ENCODE results near the gene PTTG2. TPM values are rescaled to one million over a fixed set of nuclear protein-coding genes. Genes with fewer than 3 reads are reported as not detected.
A peak's percentile ranks its signal among the peaks of the same experiment; 100 is the strongest.

The PTTG2 gene
- total and polyA plus RNA-seq, 4 donors: 0.28 TPM; not detected in 3

DNA sequence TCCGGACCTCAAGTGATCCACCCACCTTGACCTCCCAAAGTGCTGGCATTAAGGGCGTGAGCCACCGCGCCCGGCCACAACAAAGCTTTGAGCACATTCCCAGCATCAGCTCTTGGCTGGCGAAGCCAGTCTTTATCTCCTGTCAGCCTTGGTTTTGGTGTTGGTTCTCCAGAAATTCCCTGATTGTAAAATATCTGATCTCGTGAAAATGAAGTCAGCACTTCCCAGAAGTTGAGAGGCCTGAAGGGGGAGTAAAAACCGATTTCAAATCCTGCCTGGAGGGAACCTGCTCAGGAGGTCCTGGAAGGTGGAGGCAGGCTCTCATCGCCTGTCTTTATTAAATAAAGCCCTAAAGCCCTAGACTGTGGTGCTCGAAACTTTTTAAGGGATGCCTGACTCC, 33.6 kb downstream of the PTTG2 start:
- peaks cover 15% of the 10 kb centered on the region for H3K4me1 ChIP-seq (ENCODE audit: control insufficient read depth, insufficient read depth, low read length)
- no peaks in the 10 kb centered on the region for H3K36me3 ChIP-seq (ENCODE audit: control insufficient read depth, insufficient read depth, low read length)
- no peaks in the 10 kb centered on the region for H3K27me3 ChIP-seq (ENCODE audit: control insufficient read depth, insufficient read depth, low read length)
- 70% methylated on average over 6 of the region's 10 CpGs for whole genome bisulfite sequencing (ENCODE audit: insufficient coverage)
- no peak for DNase-seq (ENCODE audit: low read depth in 4 of 6, low spot score in 6 of 6)
- no peak overlapping the region for H3K4me3 ChIP-seq (ENCODE audit: low read depth, low read length)
- H3K27ac ChIP-seq (ENCODE audit: low read depth, low read length): no peak overlapping the region
- H3K9me3 ChIP-seq (ENCODE audit: control insufficient read depth, insufficient read depth, low read length): no peaks in the 10 kb centered on the region

GRCh38 chr4:37994569-37994968, 34.4 kb downstream of the PTTG2 start:
- H3K27ac ChIP-seq (ENCODE audit: low read depth, low read length): peak overlapping the region; percentile 54

GRCh38 chr4:37995299-37995821, 35.2 kb downstream of the PTTG2 start:
- Histone ChIP-seq H3K27me3 (ENCODE audit: control insufficient read depth, insufficient read depth, low read length) (no peaks in the 10 kb centered on the region), H3K9me3 (ENCODE audit: control insufficient read depth, insufficient read depth, low read length) (no peaks in the 10 kb centered on the region), H3K4me3 (ENCODE audit: low read depth, low read length) (no peak overlapping the region), H3K27ac (ENCODE audit: low read depth, low read length) (no peak overlapping the region), H3K36me3 (ENCODE audit: control insufficient read depth, insufficient read depth, low read length) (no peaks in the 10 kb centered on the region), H3K4me1 (ENCODE audit: control insufficient read depth, insufficient read depth, low read length) (peaks cover 10% of the 10 kb centered on the region)
- DNase-seq (ENCODE audit: low read depth in 4 of 6, low spot score in 6 of 6): no peak
- WGBS (ENCODE audit: insufficient coverage): 89% methylated on average over 3 of the region's 5 CpGs

More at GRCh38 chr4:37994569-37994968, 34.4 kb downstream of the PTTG2 start:
- Histone ChIP-seq H3K4me1 (ENCODE audit: control insufficient read depth, insufficient read depth, low read length) (peaks cover 12% of the 10 kb centered on the region), H3K27me3 (ENCODE audit: control insufficient read depth, insufficient read depth, low read length) (no peaks in the 10 kb centered on the region), H3K9me3 (ENCODE audit: control insufficient read depth, insufficient read depth, low read length) (no peaks in the 10 kb centered on the region), H3K4me3 (ENCODE audit: low read depth, low read length) (no peak overlapping the region), H3K36me3 (ENCODE audit: control insufficient read depth, insufficient read depth, low read length) (no peaks in the 10 kb centered on the region)
- 38% methylated on average over 1 of the region's 3 CpGs for WGBS (ENCODE audit: insufficient coverage)
- DNase-seq (ENCODE audit: low read depth in 4 of 6, low spot score in 6 of 6): peak in 1 of 6 donors; percentile 49

GRCh38 chr4:37995981-37996775, 36.0 kb downstream of the PTTG2 start:
- Histone ChIP-seq H3K4me3 (ENCODE audit: low read depth, low read length) (no peak overlapping the region), H3K9me3 (ENCODE audit: control insufficient read depth, insufficient read depth, low read length) (no peaks in the 10 kb centered on the region), H3K4me1 (ENCODE audit: control insufficient read depth, insufficient read depth, low read length) (peaks cover 10% of the 10 kb centered on the region), H3K27me3 (ENCODE audit: control insufficient read depth, insufficient read depth, low read length) (no peaks in the 10 kb centered on the region), H3K36me3 (ENCODE audit: control insufficient read depth, insufficient read depth, low read length) (no peaks in the 10 kb centered on the region), H3K27ac (ENCODE audit: low read depth, low read length) (no peak overlapping the region)
- DNase-seq (ENCODE audit: low read depth in 4 of 6, low spot score in 6 of 6): no peak
- WGBS (ENCODE audit: insufficient coverage): 100% methylated on average over 2 of the region's 7 CpGs

DNA sequence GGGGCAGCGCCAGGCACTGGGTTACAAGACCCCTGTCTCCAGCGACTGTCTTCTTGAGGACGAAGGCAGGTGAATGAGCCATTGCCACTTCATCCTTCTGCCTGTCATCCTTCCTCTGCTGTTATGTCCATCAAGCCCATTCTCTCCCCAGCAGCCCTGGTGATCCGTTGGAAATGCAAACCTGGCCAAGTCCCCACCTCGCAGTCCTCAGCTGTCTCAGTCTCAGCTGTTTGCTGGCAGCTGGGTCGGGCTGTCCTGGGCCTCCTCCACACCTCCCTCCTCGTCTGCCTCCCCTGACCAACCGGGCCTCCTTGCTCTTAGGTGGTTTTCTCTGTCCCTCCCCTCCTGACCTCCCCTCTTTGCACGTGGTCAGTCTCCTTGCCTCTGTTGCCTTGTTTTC, 38.0 kb downstream of the PTTG2 start:
- Histone ChIP-seq H3K27ac (ENCODE audit: low read depth, low read length) (no peak overlapping the region), H3K36me3 (ENCODE audit: control insufficient read depth, insufficient read depth, low read length) (no peaks in the 10 kb centered on the region), H3K27me3 (ENCODE audit: control insufficient read depth, insufficient read depth, low read length) (no peaks in the 10 kb centered on the region), H3K4me1 (ENCODE audit: control insufficient read depth, insufficient read depth, low read length) (peaks cover 10% of the 10 kb centered on the region), H3K9me3 (ENCODE audit: control insufficient read depth, insufficient read depth, low read length) (no peaks in the 10 kb centered on the region), H3K4me3 (ENCODE audit: low read depth, low read length) (no peak overlapping the region)
- 68% methylated on average over 8 of the region's 9 CpGs for WGBS (ENCODE audit: insufficient coverage)
- no peak for DNase-seq (ENCODE audit: low read depth in 4 of 6, low spot score in 6 of 6)

- no peak for DNase-seq (ENCODE audit: low read depth in 4 of 6, low spot score in 6 of 6)
- no peak overlapping the region for H3K4me3 ChIP-seq (ENCODE audit: low read depth, low read length)
- H3K4me1 ChIP-seq (ENCODE audit: control insufficient read depth, insufficient read depth, low read length): peaks cover 5% of the 10 kb centered on the region
- H3K36me3 ChIP-seq (ENCODE audit: control insufficient read depth, insufficient read depth, low read length): no peaks in the 10 kb centered on the region
- H3K9me3 ChIP-seq (ENCODE audit: control insufficient read depth, insufficient read depth, low read length): no peaks in the 10 kb centered on the region
- H3K27ac ChIP-seq (ENCODE audit: low read depth, low read length): no peak overlapping the region
- H3K27me3 ChIP-seq (ENCODE audit: control insufficient read depth, insufficient read depth, low read length): no peaks in the 10 kb centered on the region
- 94% methylated on average over 8 of the region's 12 CpGs for WGBS (ENCODE audit: insufficient coverage)
Measured at GRCh38 chr4:37999000-37999716, 39.0 kb downstream of the PTTG2 start.

DNA sequence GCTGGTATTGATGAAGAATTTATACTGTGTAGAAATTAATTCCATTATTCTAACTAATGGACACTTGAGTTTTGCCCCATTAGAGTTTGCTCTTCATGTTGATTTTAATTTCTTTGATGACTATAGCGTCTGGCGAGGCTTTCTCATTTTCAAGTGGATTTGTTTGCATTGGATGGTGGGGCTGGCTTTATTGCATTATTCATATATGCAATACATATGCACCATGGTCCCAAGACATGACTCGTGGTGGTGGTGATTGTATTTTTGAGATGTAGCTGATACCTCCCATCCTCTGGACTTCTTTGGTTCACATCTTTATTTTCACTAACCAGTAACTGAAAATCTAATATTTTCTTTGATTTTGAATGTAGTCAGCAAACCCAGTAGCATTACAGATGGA, 39.8 kb downstream of the PTTG2 start:
- H3K27ac ChIP-seq (ENCODE audit: low read depth, low read length): no peak overlapping the region
- DNase-seq (ENCODE audit: low read depth in 4 of 6, low spot score in 6 of 6): no peak
- no peaks in the 10 kb centered on the region for H3K36me3 ChIP-seq (ENCODE audit: control insufficient read depth, insufficient read depth, low read length)
- no CpG with 5 or more reads among the region's 3 CpGs for WGBS (ENCODE audit: insufficient coverage)
- H3K4me3 ChIP-seq (ENCODE audit: low read depth, low read length): no peak overlapping the region
- H3K4me1 ChIP-seq (ENCODE audit: control insufficient read depth, insufficient read depth, low read length): peaks cover 5% of the 10 kb centered on the region
- no peaks in the 10 kb centered on the region for H3K27me3 ChIP-seq (ENCODE audit: control insufficient read depth, insufficient read depth, low read length)
- H3K9me3 ChIP-seq (ENCODE audit: control insufficient read depth, insufficient read depth, low read length): no peaks in the 10 kb centered on the region

- DNase-seq (ENCODE audit: low read depth in 4 of 6, low spot score in 6 of 6): no peak
- 60% methylated on average over 1 of the region's 3 CpGs for WGBS (ENCODE audit: insufficient coverage)
- no peak overlapping the region for H3K4me3 ChIP-seq (ENCODE audit: low read depth, low read length)
- no peaks in the 10 kb centered on the region for H3K9me3 ChIP-seq (ENCODE audit: control insufficient read depth, insufficient read depth, low read length)
- H3K27ac ChIP-seq (ENCODE audit: low read depth, low read length): no peak overlapping the region
- H3K36me3 ChIP-seq (ENCODE audit: control insufficient read depth, insufficient read depth, low read length): no peaks in the 10 kb centered on the region
- H3K4me1 ChIP-seq (ENCODE audit: control insufficient read depth, insufficient read depth, low read length): peaks cover 3% of the 10 kb centered on the region
- H3K27me3 ChIP-seq (ENCODE audit: control insufficient read depth, insufficient read depth, low read length): no peaks in the 10 kb centered on the region
Measured at GRCh38 chr4:38001927-38002326, 41.7 kb downstream of the PTTG2 start.

DNA sequence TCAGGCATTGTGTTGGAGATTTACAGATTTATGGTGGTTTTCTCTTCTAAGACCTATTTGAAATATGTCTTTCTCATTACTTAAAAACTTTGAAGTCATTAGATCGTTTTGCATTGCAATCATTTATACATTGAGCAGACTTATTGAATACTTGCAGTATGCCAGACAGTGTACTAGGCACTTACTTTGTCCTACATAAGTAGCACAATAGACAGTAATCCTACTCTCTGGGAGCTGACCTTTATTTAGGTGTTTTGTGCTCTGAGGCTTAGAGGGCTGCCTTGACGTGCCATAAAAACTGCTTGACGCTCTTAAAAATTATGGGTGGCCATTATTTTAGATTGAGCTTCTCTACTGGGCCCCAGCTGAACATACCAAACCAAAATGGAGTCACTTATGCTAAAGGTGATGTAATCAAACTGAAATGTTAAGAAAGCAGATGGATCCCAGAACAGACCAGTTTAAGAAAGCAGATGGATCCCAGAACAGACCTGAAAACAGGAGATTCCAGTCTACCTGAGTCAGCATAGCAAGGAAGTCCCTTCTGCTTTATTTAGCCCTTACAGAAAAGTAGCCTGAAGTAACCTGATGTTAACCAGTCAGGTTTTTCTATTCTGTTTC, 42.4 kb downstream of the PTTG2 start:
- H3K4me1 ChIP-seq (ENCODE audit: control insufficient read depth, insufficient read depth, low read length): peaks cover 3% of the 10 kb centered on the region
- no CpG with 5 or more reads among the region's 3 CpGs for WGBS (ENCODE audit: insufficient coverage)
- DNase-seq (ENCODE audit: low read depth in 4 of 6, low spot score in 6 of 6): no peak

More for the DNA sequence above, 42.4 kb downstream of the PTTG2 start:
- Histone ChIP-seq H3K36me3 (ENCODE audit: control insufficient read depth, insufficient read depth, low read length) (no peaks in the 10 kb centered on the region), H3K27ac (ENCODE audit: low read depth, low read length) (no peak overlapping the region), H3K4me3 (ENCODE audit: low read depth, low read length) (no peak overlapping the region), H3K9me3 (ENCODE audit: control insufficient read depth, insufficient read depth, low read length) (no peaks in the 10 kb centered on the region), H3K27me3 (ENCODE audit: control insufficient read depth, insufficient read depth, low read length) (no peaks in the 10 kb centered on the region)

Data from spinal cord (tissue), 10 donors.